Fibroblast of lung (primary cell): Measurements from ENCODE around the gene ARF1. TPM values are rescaled to one million over a fixed set of nuclear protein-coding genes. Genes with fewer than 3 reads are reported as not detected.

Experiments
- DNase-seq, 2 donors: peaks; one replicate each; pipeline versions ENCODE4 v3.0.0 to v3.0.0-alpha.2; 2010; ENCODE audit warnings: low read depth in 2 of 2
- H2AFZ ChIP-seq: 2 replicates; pipeline ENCODE4 v1.5.1; 2012; ENCODE audit warnings: low read length, control low read depth, inconsistent platforms
- H3K27ac ChIP-seq: 2 replicates; pipeline ENCODE4 v1.5.1; 2011; ENCODE audit warnings: low read length, control low read depth; ENCODE audit not compliant: insufficient read depth
- H3K27me3 ChIP-seq: 2 replicates; pipeline ENCODE4 v1.5.1; 2011; ENCODE audit warnings: mild to moderate bottlenecking, low read length; ENCODE audit not compliant: control insufficient read depth, insufficient read depth
- H3K36me3 ChIP-seq: 2 replicates; pipeline ENCODE4 v1.5.1; 2011; ENCODE audit warnings: low read length; ENCODE audit not compliant: control insufficient read depth, insufficient read depth
- H3K4me1 ChIP-seq: 2 replicates; pipeline ENCODE4 v1.5.1; 2011; ENCODE audit warnings: low read length; ENCODE audit not compliant: control insufficient read depth, insufficient read depth; ENCODE audit errors: extremely low read depth
- H3K4me2 ChIP-seq: 2 replicates; pipeline ENCODE4 v1.5.1; 2011; ENCODE audit warnings: low read length, control low read depth; ENCODE audit not compliant: insufficient read depth; ENCODE audit errors: extremely low read depth
- H3K4me3 ChIP-seq, 4 experiments: fragments of 200-600 bp in 1 of 4; sonication (generic) in 1 of 4; replicated peaks in 1 of 4; 2 replicates each; pipeline ENCODE4 v1.5.1; 2011 to 2016; ENCODE audit warnings: low read length in 4 of 4, low read depth in 3 of 4, mild to moderate bottlenecking in 3 of 4, control low read depth in 2 of 4, inconsistent platforms in 1 of 4, mixed read lengths in 1 of 4; ENCODE audit not compliant: insufficient read depth in 1 of 4; ENCODE audit errors: control extremely low read depth in 1 of 4
- H3K79me2 ChIP-seq: 2 replicates; pipeline ENCODE4 v1.5.1; 2012; ENCODE audit warnings: mild to moderate bottlenecking, low read length, inconsistent platforms; ENCODE audit not compliant: control insufficient read depth, insufficient read depth
- H3K9ac ChIP-seq: 2 replicates; pipeline ENCODE4 v1.5.1; 2011; ENCODE audit warnings: mild to moderate bottlenecking, low read length, control low read depth; ENCODE audit not compliant: insufficient read depth
- H3K9me3 ChIP-seq: 2 replicates; pipeline ENCODE4 v1.5.1; 2012; ENCODE audit warnings: low read depth, low read length; ENCODE audit not compliant: control insufficient read depth, insufficient read depth
- H4K20me1 ChIP-seq: 2 replicates; pipeline ENCODE4 v1.5.1; 2011; ENCODE audit warnings: low read length; ENCODE audit not compliant: control insufficient read depth, insufficient read depth; ENCODE audit errors: extremely low read depth
- CTCF ChIP-seq, 2 donors: IDR thresholded peaks in 1 of 2; conservative IDR thresholded peaks in 1 of 2; 1 replicate in 1 of 2; 2 replicates in 1 of 2; pipeline ENCODE4 v1.5.1; 2011 to 2012; ENCODE audit warnings: low read length in 2 of 2, control low read depth in 1 of 2, inconsistent platforms in 1 of 2, low read depth in 1 of 2, mild to moderate bottlenecking in 1 of 2
- EZH2 ChIP-seq: IDR thresholded peaks from 2 replicates; pipeline ENCODE4 v1.5.1; 2012; ENCODE audit warnings: low read length, control low read depth, mild to moderate bottlenecking; ENCODE audit errors: missing control alignments
- polyA plus RNA-seq, 2 donors: library from polyadenylated mRNA; depleted of rRNA in 1 of 2; stranded (reverse) in 1 of 2; unstranded in 1 of 2; fragments of >200 nt; gene quantifications; 2 replicates each; pipeline ENCODE4 v1.2.1, GENCODE V29; 2011 to 2012; ENCODE audit warnings: missing spikeins in 1 of 2
- total RNA-seq: library from RNA; depleted of rRNA; stranded (reverse); fragments of >200 nt; gene quantifications from 2 replicates; pipeline ENCODE4 v1.2.1, GENCODE V29; 2014

ARF1 gene
- total and polyA plus RNA-seq, 2 donors (not counting 1 experiment from before 2014, with no cell fraction given), result 261 to 546 TPM

- Histone ChIP-seq H4K20me1 (no peaks in the 10 kb centered on the region), H3K27ac (no peak overlapping the region), H3K79me2 (peaks cover 18% of the 10 kb centered on the region), H3K4me3 (no peak overlapping the region), H3K36me3 (peaks cover 9% of the 10 kb centered on the region), H3K27me3 (no peaks in the 10 kb centered on the region), H2AFZ (no peak overlapping the region), H3K4me2 (no peak overlapping the region), H3K9me3 (no peaks in the 10 kb centered on the region), H3K4me1 (no peaks in the 10 kb centered on the region), H3K9ac (no peak overlapping the region)
- no peak for DNase-seq
- TF ChIP-seq CTCF (conservative IDR thresholded peaks at IDR 0.05 in 1 of 2, IDR thresholded peaks at IDR 0.05 in 1 of 2; ENCODE audit: low read depth in 1 of 2, low read length in 2 of 2) (no peak), EZH2 (no peak)
Observed at GRCh38 chr1:228106800-228107054, 24.2 kb downstream of the ARF1 start.

GRCh38 chr1:228107636-228108035 is 25.1 kb downstream of the ARF1 start:
- peaks cover 9% of the 10 kb centered on the region for H3K36me3 ChIP-seq
- no peaks in the 10 kb centered on the region for H3K4me1 ChIP-seq
- H2AFZ ChIP-seq, result no peak overlapping the region
- no peaks in the 10 kb centered on the region for H3K27me3 ChIP-seq
- H3K79me2 ChIP-seq, result peaks cover 13% of the 10 kb centered on the region
- no peaks in the 10 kb centered on the region for H4K20me1 ChIP-seq
- no peak overlapping the region for H3K9ac ChIP-seq
- H3K9me3 ChIP-seq, result no peaks in the 10 kb centered on the region
- no peak overlapping the region for H3K27ac ChIP-seq
- no peak overlapping the region for H3K4me2 ChIP-seq
- no peak overlapping the region for H3K4me3 ChIP-seq
- DNase-seq, result no peak
- TF ChIP-seq EZH2 (no peak), CTCF (conservative IDR thresholded peaks at IDR 0.05 in 1 of 2, IDR thresholded peaks at IDR 0.05 in 1 of 2; ENCODE audit: low read depth in 1 of 2, low read length in 2 of 2) (no peak)

- H3K4me3 ChIP-seq, result peak overlapping the region; percentile 68 to 98 (median 81)
- H3K9me3 ChIP-seq, result no peaks in the 10 kb centered on the region
- H2AFZ ChIP-seq, result no peak overlapping the region
- H3K36me3 ChIP-seq, result peaks cover 9% of the 10 kb centered on the region
- H3K9ac ChIP-seq, result no peak overlapping the region
- H3K27me3 ChIP-seq, result no peaks in the 10 kb centered on the region
- no peaks in the 10 kb centered on the region for H3K4me1 ChIP-seq
- no peak for TF ChIP-seq CTCF (conservative IDR thresholded peaks at IDR 0.05 in 1 of 2, IDR thresholded peaks at IDR 0.05 in 1 of 2; ENCODE audit: low read depth in 1 of 2, low read length in 2 of 2)
- no peak for TF ChIP-seq EZH2
- H3K79me2 ChIP-seq, result peaks cover 13% of the 10 kb centered on the region
- H4K20me1 ChIP-seq, result no peaks in the 10 kb centered on the region
- H3K4me2 ChIP-seq, result peak overlapping the region; percentile 91
- H3K27ac ChIP-seq, result peak overlapping the region; percentile 79
- DNase-seq, result no peak
Observed at GRCh38 chr1:228108055-228108690, 25.7 kb downstream of the ARF1 start.
